Thymus (tissue), 11 donors: Measurements from ENCODE around the gene EPB42. TPM values are rescaled to one million over a fixed set of nuclear protein-coding genes. Genes with fewer than 3 reads are reported as not detected.

Source experiments
- DNase-seq, 9 donors: peaks; one replicate each; pipeline ENCODE4 v3.0.0-alpha.2; 2013; ENCODE audit warnings: low spot score in 9 of 9, low read depth in 6 of 9, missing footprints in 1 of 9
- H3K27ac ChIP-seq, 2 donors: one replicate each; pipeline ENCODE4 v1.5.1; 2013; ENCODE audit warnings: control low read depth in 1 of 2, low read depth in 1 of 2, low read length in 1 of 2, mild to moderate bottlenecking in 1 of 2, moderate library complexity in 1 of 2
- H3K27me3 ChIP-seq, 2 donors: one replicate each; pipeline ENCODE4 v1.5.1; 2013; ENCODE audit warnings: low read length in 1 of 2; ENCODE audit not compliant: control insufficient read depth in 2 of 2, insufficient read depth in 1 of 2
- H3K36me3 ChIP-seq, 2 donors: one replicate each; pipeline ENCODE4 v1.5.1; 2013; ENCODE audit warnings: low read length in 1 of 2, mild to moderate bottlenecking in 1 of 2, moderate library complexity in 1 of 2; ENCODE audit not compliant: control insufficient read depth in 2 of 2, insufficient read depth in 2 of 2
- H3K4me1 ChIP-seq, 2 donors: one replicate each; pipeline ENCODE4 v1.5.1; 2013; ENCODE audit warnings: low read length in 2 of 2; ENCODE audit not compliant: control insufficient read depth in 2 of 2, insufficient read depth in 2 of 2
- H3K4me3 ChIP-seq, 2 donors: one replicate each; pipeline ENCODE4 v1.5.1; 2013; ENCODE audit warnings: low read length in 2 of 2, control low read depth in 1 of 2, mild to moderate bottlenecking in 1 of 2
- H3K9me3 ChIP-seq, 2 donors: one replicate each; pipeline ENCODE4 v1.5.1; 2013; ENCODE audit warnings: low read length in 1 of 2, mild to moderate bottlenecking in 1 of 2; ENCODE audit not compliant: control insufficient read depth in 2 of 2, insufficient read depth in 1 of 2
- WGBS: extraction: QIAGEN DNeasy Blood & Tissue Kit; methylation state at CpG from one replicate; pipeline ENCODE4 v1.1.7; 2013; 5-methylcytosine and 5-hydroxymethylcytosine counted together
- polyA plus RNA-seq: library from polyadenylated mRNA; stranded (reverse); fragments of 200-250 nt; gene quantifications from one replicate; pipeline ENCODE4 v1.2.3, GENCODE V29; 2013
- total RNA-seq: library from RNA; stranded (reverse); fragments of 120-200 nt; gene quantifications from one replicate; pipeline ENCODE4 v1.2.4, GENCODE V29; 2013
- donor health status: healthy.

The EPB42 gene
- total and polyA plus RNA-seq, 2 donors: 0.21 to 2.8 TPM

- WGBS: 96% methylated on average over 7 of the region's 7 CpGs
- Histone ChIP-seq H3K36me3 (no peaks in the 10 kb centered on the region), H3K4me1 (peaks cover 0 to 3% of the 10 kb centered on the region in 2 donors), H3K9me3 (no peaks in the 10 kb centered on the region), H3K4me3 (no peak overlapping the region), H3K27ac (no peak overlapping the region), H3K27me3 (no peaks in the 10 kb centered on the region)
- no peak for DNase-seq
Measured at GRCh38 chr15:43256341-43256740, 35.5 kb upstream of the EPB42 start.

- Histone ChIP-seq H3K27ac (no peak overlapping the region), H3K36me3 (no peaks in the 10 kb centered on the region), H3K27me3 (no peaks in the 10 kb centered on the region), H3K9me3 (no peaks in the 10 kb centered on the region), H3K4me1 (peaks cover 0 to 3% of the 10 kb centered on the region in 2 donors), H3K4me3 (no peak overlapping the region)
- 99% methylated on average over 2 of the region's 2 CpGs for WGBS
- DNase-seq: no peak
Measured at GRCh38 chr15:43255376-43255775, 34.6 kb upstream of the EPB42 start.

GRCh38 chr15:43253431-43254403 lies 32.9 kb upstream of the EPB42 start:
- 45% methylated on average over 15 of the region's 15 CpGs for WGBS
- Histone ChIP-seq H3K4me1 (peaks cover 2 to 3% of the 10 kb centered on the region in 2 donors), H3K27ac (peak overlapping the region in 1 of 2 donors; percentile 18), H3K9me3 (no peaks in the 10 kb centered on the region), H3K4me3 (no peak overlapping the region), H3K27me3 (no peaks in the 10 kb centered on the region), H3K36me3 (no peaks in the 10 kb centered on the region)
- no peak for DNase-seq

GRCh38 chr15:43251871-43252250 lies 31.0 kb upstream of the EPB42 start:
- no peaks in the 10 kb centered on the region for H3K27me3 ChIP-seq
- WGBS: 84% methylated on average over 4 of the region's 4 CpGs
- no peak for DNase-seq
- H3K4me3 ChIP-seq: no peak overlapping the region
- H3K4me1 ChIP-seq: peaks cover 2 to 3% of the 10 kb centered on the region in 2 donors
- H3K9me3 ChIP-seq: no peaks in the 10 kb centered on the region
- H3K36me3 ChIP-seq: no peaks in the 10 kb centered on the region
- no peak overlapping the region for H3K27ac ChIP-seq

GRCh38 chr15:43251185-43251870 lies 30.5 kb upstream of the EPB42 start:
- H3K27ac ChIP-seq: no peak overlapping the region
- no peaks in the 10 kb centered on the region for H3K27me3 ChIP-seq
- H3K4me3 ChIP-seq: no peak overlapping the region
- no peaks in the 10 kb centered on the region for H3K9me3 ChIP-seq
- no peak for DNase-seq
- 97% methylated on average over 8 of the region's 8 CpGs for WGBS
- H3K36me3 ChIP-seq: no peaks in the 10 kb centered on the region
- peaks cover 2 to 3% of the 10 kb centered on the region in 2 donors for H3K4me1 ChIP-seq

GRCh38 chr15:43250785-43251184 lies 30.0 kb upstream of the EPB42 start:
- Histone ChIP-seq H3K9me3 (no peaks in the 10 kb centered on the region), H3K36me3 (no peaks in the 10 kb centered on the region), H3K27me3 (no peaks in the 10 kb centered on the region), H3K27ac (no peak overlapping the region), H3K4me1 (peaks cover 2 to 3% of the 10 kb centered on the region in 2 donors), H3K4me3 (no peak overlapping the region)
- no peak for DNase-seq
- 97% methylated on average over 2 of the region's 2 CpGs for WGBS

- Histone ChIP-seq H3K27ac (no peak overlapping the region), H3K4me3 (no peak overlapping the region), H3K27me3 (no peaks in the 10 kb centered on the region), H3K9me3 (no peaks in the 10 kb centered on the region), H3K4me1 (peaks cover 2 to 3% of the 10 kb centered on the region in 2 donors), H3K36me3 (no peaks in the 10 kb centered on the region)
- DNase-seq: no peak
- WGBS: 15% methylated on average over 5 of the region's 5 CpGs
Measured at GRCh38 chr15:43249699-43250203, 28.9 kb upstream of the EPB42 start.

GRCh38 chr15:43249236-43249635 lies 28.4 kb upstream of the EPB42 start:
- WGBS: 51% methylated on average over 2 of the region's 2 CpGs
- H3K36me3 ChIP-seq: no peaks in the 10 kb centered on the region
- no peaks in the 10 kb centered on the region for H3K9me3 ChIP-seq
- peaks cover 2 to 3% of the 10 kb centered on the region in 2 donors for H3K4me1 ChIP-seq
- no peak overlapping the region for H3K4me3 ChIP-seq
- no peak for DNase-seq
- no peak overlapping the region for H3K27ac ChIP-seq
- H3K27me3 ChIP-seq: no peaks in the 10 kb centered on the region

- no peaks in the 10 kb centered on the region for H3K36me3 ChIP-seq
- H3K27me3 ChIP-seq: no peaks in the 10 kb centered on the region
- DNase-seq: no peak
- no peak overlapping the region for H3K4me3 ChIP-seq
- no peaks in the 10 kb centered on the region for H3K9me3 ChIP-seq
- no peak overlapping the region for H3K27ac ChIP-seq
- H3K4me1 ChIP-seq: peaks cover 0 to 2% of the 10 kb centered on the region in 2 donors
- 50% methylated on average over 6 of the region's 6 CpGs for WGBS
Measured at GRCh38 chr15:43246261-43246774, 25.5 kb upstream of the EPB42 start.
